GM19328 (cell line): Measurements from ENCODE around the gene FBXO42.

Source experiments
- ATAC-seq: cut with Tn5 transposase; IDR thresholded peaks from one replicate; pipeline ENCODE4 v1.9.1; 2021; ENCODE audit warnings: mild to moderate bottlenecking, moderate library complexity; ENCODE audit not compliant: unreplicated experiment

FBXO42 gene

DNA sequence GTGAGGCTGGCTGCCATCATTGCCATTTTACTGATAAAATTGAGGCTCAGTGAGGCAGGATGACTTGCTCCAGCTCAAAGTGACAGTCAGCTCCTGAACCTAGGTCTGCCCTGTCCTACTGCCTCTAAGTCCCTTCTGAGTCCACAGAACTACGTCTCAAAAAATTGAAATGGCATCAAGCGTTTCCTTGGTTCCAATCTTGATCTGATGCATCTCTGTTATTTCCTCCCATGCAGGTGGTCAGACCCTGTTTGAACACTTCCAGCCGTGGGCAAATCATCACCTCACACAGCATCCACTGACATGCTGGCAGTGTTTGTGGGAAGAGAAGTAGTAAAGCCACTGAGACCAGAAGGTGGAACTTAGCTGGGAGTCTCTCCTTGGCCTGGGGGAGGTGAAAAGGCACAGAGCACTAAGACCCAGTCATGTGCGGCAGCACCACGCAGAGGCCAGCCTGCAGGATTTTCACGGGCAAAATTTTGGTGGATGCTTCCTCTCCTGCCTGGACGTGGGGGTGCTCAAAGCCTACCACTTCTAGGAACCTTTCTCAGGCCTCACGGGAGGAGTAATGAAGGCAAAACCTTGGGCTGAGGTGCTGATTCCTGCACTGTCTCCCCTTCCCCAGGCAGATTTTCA, 107.5 kb downstream of the FBXO42 start:
- ATAC-seq: no peak

- ATAC-seq: no peak
Measured at GRCh38 chr1:16243936-16244649, 108.2 kb downstream of the FBXO42 start.

DNA sequence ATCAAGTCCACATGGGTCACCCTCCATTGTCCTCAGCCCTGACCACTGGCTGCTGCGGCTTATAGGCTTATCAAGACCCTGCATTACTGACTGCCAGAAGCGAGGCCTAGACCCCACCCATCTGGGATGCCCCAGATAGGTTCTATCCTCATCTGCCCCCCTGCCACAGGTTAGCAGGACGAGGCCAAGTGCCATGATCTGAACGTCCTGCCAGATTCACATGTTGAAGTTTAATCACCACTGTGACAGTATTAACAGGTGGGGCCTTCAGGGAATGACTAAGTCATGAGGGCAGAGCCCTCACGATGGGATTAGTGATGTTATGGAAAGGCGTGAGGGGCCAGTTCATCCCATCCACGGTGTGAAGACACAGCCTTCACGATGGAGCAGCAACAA, 109.1 kb downstream of the FBXO42 start:
- no peak for ATAC-seq

DNA sequence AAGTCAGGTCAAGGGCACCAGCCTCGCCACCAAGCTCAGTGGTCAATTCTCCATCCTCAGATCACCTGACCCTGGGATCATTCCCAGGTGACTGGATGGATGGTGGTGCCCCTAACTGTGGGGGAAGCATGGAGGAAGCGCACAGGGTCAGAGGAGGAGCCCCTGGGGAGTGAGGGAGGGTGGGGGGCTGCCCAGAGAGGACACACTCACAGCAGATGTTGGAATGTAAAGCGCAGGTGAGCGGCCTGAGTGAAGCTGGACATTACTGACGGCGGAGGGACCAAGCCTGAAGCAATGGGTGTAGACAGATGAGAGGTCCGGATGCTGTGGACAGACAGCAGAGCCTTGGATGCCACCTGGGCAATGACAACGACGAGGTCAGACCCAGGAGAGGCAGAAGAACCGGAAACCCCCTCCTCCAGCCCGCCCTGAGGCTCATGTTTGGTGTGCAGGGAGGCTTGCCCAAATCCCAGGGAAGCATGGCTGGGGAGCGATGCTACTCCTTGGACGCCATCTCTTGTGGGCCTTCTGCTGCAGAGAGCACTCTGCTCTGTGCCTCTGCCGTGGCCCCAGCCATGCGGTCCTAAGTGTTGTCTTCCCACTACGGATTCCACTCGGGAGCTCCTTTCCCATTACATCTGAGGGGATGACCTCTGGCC, 109.6 kb downstream of the FBXO42 start:
- no peak for ATAC-seq

- ATAC-seq: no peak
Measured at GRCh38 chr1:16241221-16241708, 111.0 kb downstream of the FBXO42 start.

- no peak for ATAC-seq
Measured at GRCh38 chr1:16239972-16240491, 112.2 kb downstream of the FBXO42 start.

DNA sequence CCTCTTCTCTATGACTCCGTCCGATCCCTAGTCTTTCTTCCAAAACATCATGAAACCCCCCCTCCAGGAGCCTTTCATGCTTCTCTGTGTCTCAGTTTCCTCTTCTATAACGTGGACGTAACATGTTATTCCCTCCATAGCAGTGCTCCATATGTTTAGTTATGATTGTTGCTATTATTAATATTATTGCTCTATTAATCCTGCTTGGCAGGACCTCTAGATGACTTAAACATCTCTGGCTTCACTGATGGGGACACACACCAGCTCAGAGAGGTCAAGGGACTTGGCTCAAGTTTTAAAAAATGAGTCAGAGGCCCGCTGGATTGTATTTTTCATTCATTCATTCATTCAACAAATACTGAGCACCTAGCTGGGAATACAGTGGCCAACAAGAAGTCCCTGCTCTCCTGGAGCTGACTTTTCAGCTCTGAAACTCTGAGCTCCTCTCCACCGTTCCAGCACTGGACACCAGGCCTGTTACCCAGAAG, 114.9 kb downstream of the FBXO42 start:
- ATAC-seq: no peak

DNA sequence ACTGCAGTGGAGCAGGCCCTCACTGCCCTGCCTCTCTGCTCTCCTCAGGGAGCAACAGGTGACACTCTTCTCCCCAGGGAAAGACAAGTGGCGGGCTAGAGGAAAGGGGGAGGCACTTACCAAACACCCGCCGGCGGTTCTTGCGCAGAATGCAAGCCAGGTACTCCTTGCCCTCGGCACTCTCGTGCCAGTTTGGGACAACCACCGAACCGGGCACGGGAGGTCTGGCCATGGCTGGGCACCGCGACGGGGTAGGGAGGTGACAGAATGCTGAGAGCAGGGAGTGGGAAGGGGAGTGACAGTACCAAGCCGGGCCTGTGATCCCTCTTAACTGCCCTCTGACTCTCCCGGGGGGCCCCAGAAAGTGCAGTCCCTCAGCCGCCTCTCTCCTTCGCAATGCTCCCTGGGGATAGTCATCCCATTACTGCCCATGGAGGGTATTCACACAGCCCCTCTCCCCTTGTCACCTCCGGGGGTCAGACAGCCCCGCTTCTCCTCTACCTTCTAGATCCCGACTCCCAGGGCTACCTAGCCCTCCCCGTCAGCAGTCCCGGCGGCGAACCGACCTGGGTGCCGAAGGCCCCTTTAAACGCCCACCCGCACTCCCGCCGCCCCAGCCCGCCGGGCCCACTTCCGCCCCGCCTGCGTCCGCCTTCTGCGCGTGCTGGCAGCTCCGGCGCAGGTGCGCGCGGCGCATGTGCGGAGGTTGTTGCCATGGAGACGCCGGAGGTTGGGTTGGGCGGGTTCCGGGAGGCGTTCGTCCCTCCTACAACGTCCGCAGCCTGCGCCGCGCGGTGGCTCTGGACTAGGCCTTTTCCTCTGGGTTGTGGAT, 115.6 kb downstream of the FBXO42 start, which contains the start of gene CPLANE2:
CPLANE2 (minus strand) TSS at position 673 of the 832 bp plus-strand sequence; CDS start at position 232, 441 bp downstream.
- peak; percentile 83 for ATAC-seq

- peak; percentile 44 for ATAC-seq
Measured at GRCh38 chr1:16235944-16236510, 116.3 kb downstream of the FBXO42 start.

DNA sequence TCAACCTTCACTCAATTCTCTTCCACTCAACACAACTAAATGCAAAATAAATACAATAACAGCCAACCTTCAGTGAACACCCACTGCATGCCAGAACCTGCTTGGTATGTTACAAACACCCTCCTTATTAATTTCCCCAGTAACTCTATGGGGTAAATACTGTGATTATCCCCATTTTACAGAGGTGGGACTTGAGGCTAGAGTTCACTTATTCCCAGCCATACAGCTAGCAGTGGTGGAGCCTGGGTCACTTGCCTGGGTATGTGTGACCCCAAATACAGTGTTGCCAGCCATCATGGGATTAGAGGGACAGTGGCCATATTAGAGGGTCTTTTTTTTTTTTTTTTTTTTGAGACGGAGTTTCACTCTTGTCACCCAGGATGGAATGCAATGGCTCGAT, 116.9 kb downstream of the FBXO42 start:
- no peak for ATAC-seq

DNA sequence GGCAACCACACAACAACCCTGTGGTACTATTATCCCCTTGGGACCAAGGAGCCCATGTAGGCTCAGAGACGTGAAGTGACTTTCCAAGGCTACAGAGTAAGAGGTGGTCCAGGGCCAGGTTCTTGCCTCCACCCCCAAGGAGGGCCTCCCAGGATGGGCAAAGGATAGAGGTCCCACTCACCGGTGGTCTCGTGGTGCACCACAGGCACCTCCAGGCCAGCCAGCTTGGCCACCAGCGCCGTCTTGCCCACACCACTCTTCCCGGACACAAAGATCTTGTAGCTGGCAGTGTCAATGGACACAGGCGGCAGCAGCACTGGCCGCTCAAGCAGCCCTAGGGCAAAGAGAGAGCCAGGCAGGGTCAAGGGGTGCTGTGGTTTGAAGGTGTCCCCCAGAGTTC, 118.8 kb downstream of the FBXO42 start:
- no peak for ATAC-seq

DNA sequence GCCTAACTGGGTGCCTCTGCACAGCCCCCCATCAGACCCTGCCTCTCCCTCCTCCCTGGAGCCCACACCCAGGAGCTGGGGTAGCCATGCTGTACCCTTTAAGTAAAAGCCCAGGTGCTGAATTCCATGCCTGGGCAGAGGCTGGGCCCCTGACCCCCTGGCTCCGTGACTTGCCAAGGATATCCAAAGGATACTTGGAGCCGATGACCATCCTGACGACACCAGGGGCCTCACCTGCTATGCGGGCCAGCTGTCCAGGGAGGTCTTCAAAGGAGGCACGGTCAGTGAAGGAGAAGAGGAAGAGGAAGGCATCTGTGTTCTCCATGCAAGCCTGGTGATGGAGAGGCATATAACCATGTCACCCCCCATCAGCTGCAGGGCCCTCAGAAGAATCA, 120.0 kb downstream of the FBXO42 start:
- ATAC-seq: no peak

DNA sequence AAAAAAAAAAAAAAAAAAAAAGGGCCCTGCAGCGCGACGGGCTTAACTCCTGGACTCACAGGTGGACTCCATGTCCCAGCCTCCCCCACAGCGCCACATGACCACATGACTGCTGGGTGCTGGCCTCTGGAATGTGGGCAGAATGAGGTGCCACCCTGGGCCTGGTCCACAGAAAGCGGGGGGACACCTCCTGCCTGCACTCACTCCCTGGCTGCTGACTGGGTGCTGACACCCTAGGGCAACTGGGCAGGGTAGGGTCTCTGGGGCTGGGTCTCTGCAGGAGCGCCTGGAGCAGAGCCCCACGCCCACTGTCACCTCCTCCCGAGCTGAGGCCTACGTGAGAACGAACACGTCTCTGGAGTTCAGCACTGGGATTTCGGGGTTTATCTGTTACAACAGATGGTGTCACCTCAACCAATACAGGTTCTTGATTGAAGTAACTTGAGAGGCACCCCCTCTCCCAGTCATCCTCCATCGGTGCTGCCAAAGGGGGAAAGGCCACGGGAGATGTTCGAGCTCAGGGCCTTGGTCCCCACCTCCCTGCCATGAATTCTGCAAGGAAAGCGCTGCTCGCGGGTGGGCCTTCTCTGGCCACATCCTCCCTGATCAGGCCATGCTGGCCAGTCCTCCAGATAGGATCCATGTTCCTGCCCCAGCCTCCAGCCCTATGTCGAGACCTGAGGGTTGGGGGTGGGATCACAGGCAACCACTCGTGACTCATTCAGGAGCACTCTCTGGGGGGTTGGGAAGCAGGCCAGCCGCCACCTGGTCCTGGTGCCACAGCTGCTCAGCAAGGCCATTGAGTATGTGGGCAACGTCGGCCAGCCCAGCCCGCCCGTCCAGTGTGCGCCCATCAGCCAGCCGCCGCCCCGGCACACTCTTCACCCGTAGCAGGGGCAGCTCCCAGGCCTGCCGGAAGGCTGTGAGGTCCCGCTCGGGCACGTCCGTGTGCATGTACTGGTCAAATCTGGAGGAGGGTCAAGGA, 120.7 kb downstream of the FBXO42 start:
- no peak for ATAC-seq

GRCh38 chr1:16230744-16231143, 121.5 kb downstream of the FBXO42 start:
- no peak for ATAC-seq

DNA sequence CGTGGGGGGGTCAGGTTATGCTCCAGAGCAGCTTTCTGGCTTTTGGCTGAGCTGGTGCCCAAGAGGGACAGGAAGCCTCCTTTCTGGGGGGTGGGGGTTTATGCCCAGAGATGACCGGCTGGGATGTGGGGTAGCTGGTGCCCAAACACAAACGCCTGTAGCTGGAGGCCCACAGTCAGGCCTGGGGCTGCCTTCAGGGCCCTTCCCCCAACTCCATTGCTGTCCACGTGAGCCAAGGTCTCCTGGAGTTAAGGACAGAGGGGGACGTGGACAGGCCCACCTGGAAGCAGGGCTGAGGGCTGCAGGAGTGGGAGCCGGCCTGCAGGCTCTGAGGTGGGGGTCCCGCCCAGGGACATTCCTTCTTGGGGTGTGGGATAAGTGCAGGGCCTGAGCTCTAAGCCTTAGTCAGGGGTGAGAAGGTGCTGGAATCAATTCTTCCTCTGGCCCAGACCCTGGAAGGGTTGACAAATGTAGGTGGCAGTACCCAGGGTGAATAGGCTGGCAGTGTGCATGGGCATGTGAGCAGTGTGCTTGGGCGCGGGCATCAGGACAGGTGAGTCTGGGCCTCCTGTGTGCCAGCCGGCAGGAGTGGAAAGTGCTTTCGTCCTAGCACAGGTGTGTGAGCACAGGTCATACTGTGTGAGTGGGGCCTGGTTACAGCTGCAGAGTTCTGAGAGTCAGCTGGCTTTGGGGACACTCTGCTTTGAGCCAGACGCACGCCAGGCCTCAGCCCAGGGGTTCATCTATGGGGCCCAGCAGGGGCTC, 122.1 kb downstream of the FBXO42 start:
- no peak for ATAC-seq

- ATAC-seq: no peak
Measured at GRCh38 chr1:16226490-16227179, 125.6 kb downstream of the FBXO42 start.

- ATAC-seq: no peak
Measured at GRCh38 chr1:16226129-16226489, 126.2 kb downstream of the FBXO42 start.

DNA sequence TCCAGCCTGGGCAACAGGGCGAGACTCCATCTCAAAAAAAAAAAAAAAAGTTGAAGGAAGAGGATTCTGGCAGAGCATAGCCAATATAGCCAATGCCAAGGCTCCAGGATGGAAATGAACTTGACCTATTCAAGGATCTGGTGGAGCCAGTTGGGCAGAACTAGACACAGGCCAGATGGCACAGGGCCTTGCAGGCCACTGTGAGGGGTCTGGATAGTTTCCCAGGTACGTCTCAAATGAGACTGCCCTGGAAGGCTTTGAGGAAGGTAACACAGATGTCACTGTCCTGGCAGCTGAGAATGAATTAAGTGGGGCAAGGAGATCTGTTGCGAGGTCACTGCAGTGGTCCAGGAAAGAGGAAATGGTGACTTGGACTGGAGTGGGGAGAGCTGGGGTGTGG, 127.8 kb downstream of the FBXO42 start:
- ATAC-seq: no peak
